Activated T-cell treated with anti-CD3 and anti-CD28 coated beads for 48 hours (primary cell): ENCODE measurements around the gene CNRIP1.

ENCODE experiments used
- DNase-seq: peaks from one replicate; pipeline ENCODE4 v3.0.0-alpha.2; 2020; ENCODE audit warnings: low read depth

The CNRIP1 gene

GRCh38 chr2:68251187-68251854 lies 68.4 kb downstream of the CNRIP1 start:
- peak; percentile 54 for DNase-seq

DNA sequence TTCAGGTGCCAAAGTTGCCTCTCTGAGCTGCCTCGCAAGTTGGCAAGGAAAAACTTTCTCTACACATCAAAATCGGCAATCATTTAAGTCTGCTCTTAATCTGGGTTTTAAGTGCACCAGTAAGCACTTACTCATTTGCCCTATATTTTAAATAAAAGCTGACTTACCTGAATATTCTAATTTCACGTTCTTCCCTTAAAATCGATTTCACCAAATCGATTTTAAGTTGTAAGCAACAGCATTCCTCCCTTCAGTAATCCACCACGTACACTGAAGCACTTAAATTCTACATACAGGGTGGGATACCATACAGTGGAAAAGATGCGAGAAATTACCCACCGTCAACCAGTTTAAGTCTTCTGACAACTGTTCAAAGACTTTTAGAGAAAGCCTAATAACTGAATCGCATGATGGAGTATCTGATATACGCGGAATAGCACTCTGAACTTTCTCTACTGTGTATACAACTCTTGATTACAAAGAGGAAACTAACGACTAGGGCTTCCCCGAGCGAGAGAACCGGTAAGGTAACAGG lies 69.0 kb downstream of the CNRIP1 start:
- no peak for DNase-seq

- no peak for DNase-seq
These were observed 69.6 kb downstream of the CNRIP1 start for GRCh38 chr2:68250196-68250595.

DNA sequence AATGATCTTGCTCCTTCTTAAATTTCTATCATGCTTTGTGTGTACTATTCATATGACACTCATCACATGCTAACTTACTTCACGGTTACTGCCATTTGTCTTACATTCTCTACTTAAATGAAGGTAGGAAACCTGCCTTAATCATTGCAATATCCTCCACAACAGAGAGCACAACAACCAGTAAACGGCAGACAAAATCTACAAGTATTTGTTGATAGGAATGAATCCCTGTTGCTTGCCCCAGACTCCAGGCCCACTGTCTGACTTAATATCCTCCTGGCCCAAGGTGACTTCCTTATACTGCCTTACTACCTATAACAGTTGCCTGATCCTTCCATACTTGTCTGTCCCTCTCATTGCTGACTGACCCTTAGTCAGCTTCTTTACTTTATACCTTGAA lies 70.9 kb downstream of the CNRIP1 start:
- DNase-seq: no peak

DNA sequence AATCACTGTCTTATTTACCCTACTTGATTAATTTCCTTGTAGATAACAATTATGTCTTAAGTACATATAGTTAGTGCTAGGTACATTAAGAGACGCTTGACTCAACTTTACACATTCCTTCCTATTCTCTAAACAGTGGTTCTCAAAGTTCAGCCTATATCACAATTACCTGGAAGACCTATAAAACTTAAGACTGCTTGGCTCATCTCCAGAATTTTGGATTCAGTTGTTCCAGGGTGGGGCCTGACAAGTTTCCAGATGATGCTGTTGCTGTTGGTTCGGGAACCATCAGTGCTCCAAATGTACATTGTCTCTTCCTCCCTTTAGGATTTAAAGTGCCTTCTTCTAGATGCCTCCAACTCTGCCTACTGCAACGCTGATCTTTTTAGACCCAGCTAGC lies 71.4 kb downstream of the CNRIP1 start:
- no peak for DNase-seq

DNA sequence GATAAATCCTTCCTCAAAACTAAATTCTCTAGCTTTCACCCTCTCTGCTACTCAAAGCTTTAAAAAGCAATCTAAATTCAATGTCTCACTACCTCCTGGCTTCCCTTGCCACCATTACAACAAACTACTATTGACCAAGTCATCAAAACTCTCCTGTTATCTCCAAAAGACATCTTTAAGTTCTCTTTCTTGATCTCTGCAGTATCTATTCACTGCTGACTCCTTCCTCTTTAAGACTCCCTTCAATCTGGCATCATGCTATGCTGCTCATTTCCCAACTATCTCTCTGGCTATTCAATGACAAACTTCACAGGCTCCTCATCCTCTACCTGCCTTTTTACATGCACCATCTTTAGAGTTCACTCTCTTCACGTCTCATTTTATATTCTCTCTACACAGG lies 73.4 kb downstream of the CNRIP1 start:
- DNase-seq: no peak

GRCh38 chr2:68245672-68246071 lies 74.1 kb downstream of the CNRIP1 start:
- no peak for DNase-seq

GRCh38 chr2:68245066-68245465 lies 74.7 kb downstream of the CNRIP1 start:
- DNase-seq: no peak

DNA sequence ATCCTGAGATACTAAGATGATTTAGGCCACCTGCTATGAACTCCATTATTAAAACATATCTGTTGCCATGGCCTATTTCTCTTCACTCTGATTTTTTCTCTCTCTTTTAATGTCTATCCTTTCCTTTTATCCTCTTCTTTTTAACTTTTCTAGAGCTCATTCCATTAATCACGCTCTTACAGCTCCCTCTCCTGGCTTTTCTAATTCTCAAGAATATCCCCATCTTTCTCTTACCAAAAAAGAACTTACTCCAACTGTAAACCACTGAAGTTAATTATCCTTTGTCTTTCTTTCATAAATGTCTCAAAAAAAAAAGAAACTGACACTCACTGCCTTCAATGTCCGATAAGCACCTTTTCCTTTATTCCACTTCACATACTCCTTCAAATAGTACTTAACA lies 75.3 kb downstream of the CNRIP1 start:
- DNase-seq: no peak
